ENCODE results near the gene CLEC11A. TPM values are rescaled to one million over a fixed set of nuclear protein-coding genes. Genes with fewer than 3 reads are reported as not detected.
"Not testable (repeated sequence)": the region's sequence is repeated elsewhere in the genome, so short reads cannot be mapped to it uniquely, and the experiment has no call there.

CLEC11A gene
- polyA plus RNA-seq, 1 donor = 22.3 TPM

GRCh38 chr19:50753879-50754278 is 30.7 kb downstream of the CLEC11A start:
- DNase-seq = no peak

- not testable (repeated sequence) for DNase-seq
Observed at GRCh38 chr19:50756244-50756643, 33.1 kb downstream of the CLEC11A start.

GRCh38 chr19:50757624-50758023 is 34.5 kb downstream of the CLEC11A start:
- DNase-seq = not testable (repeated sequence)

GRCh38 chr19:50759076-50759475 is 35.9 kb downstream of the CLEC11A start:
- not testable (repeated sequence) for DNase-seq

GRCh38 chr19:50759886-50760285 is 36.7 kb downstream of the CLEC11A start:
- DNase-seq = no peak

GRCh38 chr19:50761501-50761900 is 38.3 kb downstream of the CLEC11A start:
- DNase-seq = not testable (repeated sequence)

- not testable (repeated sequence) for DNase-seq
Observed at GRCh38 chr19:50763521-50763920, 40.4 kb downstream of the CLEC11A start.

GRCh38 chr19:50764409-50764808 is 41.2 kb downstream of the CLEC11A start:
- DNase-seq = no peak

- not testable (repeated sequence) for DNase-seq
Observed at GRCh38 chr19:50766746-50767145, 43.6 kb downstream of the CLEC11A start.

- not testable (repeated sequence) for DNase-seq
Observed at GRCh38 chr19:50767263-50767662, 44.1 kb downstream of the CLEC11A start.

- DNase-seq = no peak
Observed at GRCh38 chr19:50768277-50768676, 45.1 kb downstream of the CLEC11A start.

- not testable (repeated sequence) for DNase-seq
Observed at GRCh38 chr19:50770164-50770563, 47.0 kb downstream of the CLEC11A start, which contains the start of gene GPR32. TSS of gene GPR32 (plus strand) at chr19:50770464. CDS start at chr19:50770601, 137 bp downstream.

- DNase-seq = no peak
Observed at GRCh38 chr19:50770888-50771287, 47.7 kb downstream of the CLEC11A start.

GRCh38 chr19:50772476-50772875 is 49.3 kb downstream of the CLEC11A start:
- DNase-seq = no peak

- DNase-seq = not testable (repeated sequence)
Observed at GRCh38 chr19:50772912-50773311, 49.7 kb downstream of the CLEC11A start.

- not testable (repeated sequence) for DNase-seq
Observed at GRCh38 chr19:50773454-50773853, 50.3 kb downstream of the CLEC11A start.

Other genes with a start within 250 kb of the CLEC11A start
- gene EMC10, start 246.9 kb upstream of the CLEC11A start, polyA plus RNA-seq (ENCODE audit: insufficient read length) = 86.1 TPM
- gene GARIN5A, start 246.5 kb upstream of the CLEC11A start, polyA plus RNA-seq (ENCODE audit: insufficient read length) = 5.5 TPM
- 9.0 TPM for gene JOSD2, start 212.2 kb upstream of the CLEC11A start, polyA plus RNA-seq (ENCODE audit: insufficient read length)
- gene ASPDH, start 209.5 kb upstream of the CLEC11A start, polyA plus RNA-seq (ENCODE audit: insufficient read length) = 8.6 TPM
- gene LRRC4B, start 154.9 kb upstream of the CLEC11A start, polyA plus RNA-seq (ENCODE audit: insufficient read length) = 14.2 TPM
- gene SYT3, start 83.5 kb upstream of the CLEC11A start, polyA plus RNA-seq (ENCODE audit: insufficient read length) = 1.2 TPM
- 1.00 TPM for gene C19orf81, start 73.9 kb upstream of the CLEC11A start, polyA plus RNA-seq (ENCODE audit: insufficient read length)
- gene SHANK1, start 3.6 kb upstream of the CLEC11A start, polyA plus RNA-seq (ENCODE audit: insufficient read length) = 4.8 TPM
- not detected for gene GPR32, start 47.1 kb downstream of the CLEC11A start, polyA plus RNA-seq (ENCODE audit: insufficient read length)
- gene ACP4, start 67.1 kb downstream of the CLEC11A start, polyA plus RNA-seq (ENCODE audit: insufficient read length) = 0.23 TPM
- gene KLK1, start 100.4 kb downstream of the CLEC11A start, polyA plus RNA-seq (ENCODE audit: insufficient read length) = 0.96 TPM
- not detected for gene KLK15, start 110.2 kb downstream of the CLEC11A start, polyA plus RNA-seq (ENCODE audit: insufficient read length)
- 0.68 TPM for gene KLK3, start 131.6 kb downstream of the CLEC11A start, polyA plus RNA-seq (ENCODE audit: insufficient read length)
- gene KLK2, start 150.1 kb downstream of the CLEC11A start, polyA plus RNA-seq (ENCODE audit: insufficient read length) = 0.27 TPM
- not detected for gene KLK4, start 188.0 kb downstream of the CLEC11A start, polyA plus RNA-seq (ENCODE audit: insufficient read length)
- 1.2 TPM for gene KLK5, start 229.7 kb downstream of the CLEC11A start, polyA plus RNA-seq (ENCODE audit: insufficient read length)
- 28.0 TPM for gene KLK6, start 246.2 kb downstream of the CLEC11A start, polyA plus RNA-seq (ENCODE audit: insufficient read length)